ENCODE data around the gene IL17RE.

GRCh38 chr3:9911863-9912262 lies 9.2 kb downstream of the IL17RE start:
- TF ChIP-seq, protein P1, sequence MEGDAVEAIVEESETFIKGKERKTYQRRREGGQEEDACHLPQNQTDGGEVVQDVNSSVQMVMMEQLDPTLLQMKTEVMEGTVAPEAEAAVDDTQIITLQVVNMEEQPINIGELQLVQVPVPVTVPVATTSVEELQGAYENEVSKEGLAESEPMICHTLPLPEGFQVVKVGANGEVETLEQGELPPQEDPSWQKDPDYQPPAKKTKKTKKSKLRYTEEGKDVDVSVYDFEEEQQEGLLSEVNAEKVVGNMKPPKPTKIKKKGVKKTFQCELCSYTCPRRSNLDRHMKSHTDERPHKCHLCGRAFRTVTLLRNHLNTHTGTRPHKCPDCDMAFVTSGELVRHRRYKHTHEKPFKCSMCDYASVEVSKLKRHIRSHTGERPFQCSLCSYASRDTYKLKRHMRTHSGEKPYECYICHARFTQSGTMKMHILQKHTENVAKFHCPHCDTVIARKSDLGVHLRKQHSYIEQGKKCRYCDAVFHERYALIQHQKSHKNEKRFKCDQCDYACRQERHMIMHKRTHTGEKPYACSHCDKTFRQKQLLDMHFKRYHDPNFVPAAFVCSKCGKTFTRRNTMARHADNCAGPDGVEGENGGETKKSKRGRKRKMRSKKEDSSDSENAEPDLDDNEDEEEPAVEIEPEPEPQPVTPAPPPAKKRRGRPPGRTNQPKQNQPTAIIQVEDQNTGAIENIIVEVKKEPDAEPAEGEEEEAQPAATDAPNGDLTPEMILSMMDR (IDR thresholded peaks at IDR 0.05; ENCODE audit: low read depth, low read length, poor library complexity, severe bottlenecking) = no peak
- no peak for TF ChIP-seq EZH2phosphoT487 (IDR thresholded peaks at IDR 0.05; ENCODE audit: borderline replicate concordance, low read length)
